CD4-positive, alpha-beta memory T cell (primary cell): Measurements from ENCODE around the gene RHOBTB3. TPM values are rescaled to one million over a fixed set of nuclear protein-coding genes. Genes with fewer than 3 reads are reported as not detected.

ENCODE experiments used
- CTCF ChIA-PET: fragments of 350-600 bp; sonication (Branson Sonifier 250); formaldehyde crosslinking; loops from one replicate; lab custom pipeline; 2021; ENCODE audit warnings: inconsistent platforms; ENCODE audit not compliant: partially characterized antibody; lab: Charles Lee
- POLR2A ChIA-PET: fragments of 350-600 bp; sonication (Branson Sonifier 250); formaldehyde crosslinking; loops from one replicate; lab custom pipeline; 2021; ENCODE audit not compliant: partially characterized antibody; lab: Charles Lee
- DNase-seq, 5 donors: peaks; one replicate each; pipeline versions ENCODE4 v3.0.0 to v3.0.0-alpha.2; 2020 to 2022; ENCODE audit warnings: mixed read lengths in 1 of 5
- H3K27ac ChIP-seq: one replicate; pipeline ENCODE4 v1.7.0; 2013; ENCODE audit warnings: low read depth, low read length
- H3K27me3 ChIP-seq: 2 replicates; pipeline ENCODE4 v1.7.0; 2013; ENCODE audit warnings: mild to moderate bottlenecking, low read length, moderate library complexity; ENCODE audit not compliant: insufficient read depth
- H3K36me3 ChIP-seq: 2 replicates; pipeline ENCODE4 v1.7.0; 2013; ENCODE audit warnings: mild to moderate bottlenecking, low read length, moderate library complexity; ENCODE audit not compliant: insufficient read depth
- H3K4me1 ChIP-seq: 2 replicates; pipeline ENCODE4 v1.7.0; 2013; ENCODE audit warnings: mild to moderate bottlenecking, low read length, moderate library complexity; ENCODE audit not compliant: insufficient read depth
- H3K4me3 ChIP-seq, 2 donors: one replicate each; pipeline ENCODE4 v1.7.0; 2013; ENCODE audit warnings: low read length in 2 of 2, mild to moderate bottlenecking in 1 of 2
- H3K9me3 ChIP-seq, 2 donors: one replicate each; pipeline ENCODE4 v1.7.0; 2013; ENCODE audit warnings: low read length in 2 of 2, control low read depth in 1 of 2; ENCODE audit not compliant: control insufficient read depth in 1 of 2
- H3K27ac Mint-ChIP-seq, 7 donors: one replicate each; pipeline ENCODE4 v1.8.0; 2020 to 2021; ENCODE audit warnings: mixed read lengths in 7 of 7, mild to moderate bottlenecking in 6 of 7, inconsistent platforms in 3 of 7, moderate library complexity in 3 of 7
- H3K27me3 Mint-ChIP-seq, 2 donors: one replicate each; pipeline ENCODE4 v1.8.0; 2020 to 2021; ENCODE audit warnings: mixed read lengths in 2 of 2
- H3K36me3 Mint-ChIP-seq, 2 donors: one replicate each; pipeline ENCODE4 v1.8.0; 2020 to 2021; ENCODE audit warnings: mixed read lengths in 2 of 2, inconsistent platforms in 1 of 2, mild to moderate bottlenecking in 1 of 2
- H3K4me1 Mint-ChIP-seq, 4 donors: one replicate each; pipeline ENCODE4 v1.8.0; 2020 to 2021; ENCODE audit warnings: mixed read lengths in 4 of 4, mild to moderate bottlenecking in 1 of 4
- H3K4me3 Mint-ChIP-seq, 8 donors: one replicate each; pipeline ENCODE4 v1.8.0; 2020 to 2021; ENCODE audit warnings: mixed read lengths in 8 of 8, mild to moderate bottlenecking in 7 of 8, moderate library complexity in 6 of 8, inconsistent platforms in 3 of 8
- H3K9me3 Mint-ChIP-seq, 8 donors: one replicate each; pipeline ENCODE4 v1.8.0; 2020 to 2021; ENCODE audit warnings: mixed read lengths in 8 of 8, mild to moderate bottlenecking in 5 of 8, inconsistent platforms in 3 of 8, moderate library complexity in 1 of 8
- intact Hi-C: fragments of 100-400 bp; cut with micrococcal nuclease; formaldehyde crosslinking; loops from one replicate; pipeline ENCODE4 v1.15.1; 2023
- polyA plus RNA-seq, 2 donors: library from polyadenylated mRNA; unstranded; fragments of 300-500 nt; fragmentation: Illumina TruSeq; gene quantifications; one replicate each; pipeline ENCODE4 v1.2.3, GENCODE V29; 2021
- total RNA-seq, 2 experiments: library from RNA; stranded (reverse); gene quantifications; one replicate each; pipeline ENCODE4 v1.2.3, GENCODE V29; 2021

RHOBTB3 gene
- total and polyA plus RNA-seq, 4 experiments from 2014 or later: 0.32 to 1.8 (median 1.1) TPM

GRCh38 chr5:95838001-95838520, 106.9 kb downstream of the RHOBTB3 start:
- CTCF ChIA-PET: interaction anchor here (0.7 to 24.1 kb wide), 11 partner anchors 8 to 193 kb away, joined by 3 to 902 read pairs (median 6); partner anchors contain the start of genes GLRX and RFESD
- DNase-seq: no peak
- H3K4me1 Mint-ChIP-seq: peaks cover 28 to 62% (median 45%) of the 10 kb centered on the region in 4 donors
- H3K27ac ChIP-seq: no peak overlapping the region
- no peak overlapping the region for H3K4me3 Mint-ChIP-seq
- no peaks in the 10 kb centered on the region for H3K9me3 Mint-ChIP-seq
- H3K4me3 ChIP-seq: no peak overlapping the region
- intact Hi-C loops: no loop called here
- no peaks in the 10 kb centered on the region for H3K36me3 Mint-ChIP-seq
- H3K4me1 ChIP-seq: peaks cover 36% of the 10 kb centered on the region
- no peaks in the 10 kb centered on the region for H3K27me3 Mint-ChIP-seq
- POLR2A ChIA-PET: interaction anchor here (1.3 to 9.4 kb wide), 3 partner anchors 18 to 191 kb away, joined by 4 to 273 read pairs (median 92); partner anchors contain the start of genes GLRX and RFESD
- no peaks in the 10 kb centered on the region for H3K36me3 ChIP-seq
- no peaks in the 10 kb centered on the region for H3K27me3 ChIP-seq
- H3K27ac Mint-ChIP-seq: peak overlapping the region in 5 of 7 donors; percentile 0 to 95 (median 56)
- H3K9me3 ChIP-seq: no peaks in the 10 kb centered on the region

DNA sequence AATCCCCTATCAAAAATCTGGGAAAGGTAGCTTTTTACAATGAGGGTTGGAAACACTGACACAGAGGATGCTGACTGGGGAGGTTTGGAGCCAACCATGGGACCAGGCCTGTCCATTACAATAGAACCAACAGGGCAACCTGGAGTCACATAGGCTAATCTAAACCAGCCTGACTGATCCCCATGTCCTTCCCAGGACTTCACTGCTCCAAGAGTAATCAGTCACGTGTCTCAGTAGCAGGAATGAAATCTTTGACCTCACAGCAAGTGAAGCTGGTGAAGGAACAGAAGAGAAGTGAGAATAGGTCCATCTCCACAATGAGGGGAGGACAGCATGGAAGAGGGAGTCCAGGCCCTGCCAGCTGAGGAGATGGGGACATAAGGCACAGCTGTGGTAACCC, 107.4 kb downstream of the RHOBTB3 start:
- H3K27me3 Mint-ChIP-seq: no peaks in the 10 kb centered on the region
- no peaks in the 10 kb centered on the region for H3K9me3 ChIP-seq
- no peak overlapping the region for H3K27ac ChIP-seq
- H3K9me3 Mint-ChIP-seq: no peaks in the 10 kb centered on the region
- no peaks in the 10 kb centered on the region for H3K27me3 ChIP-seq
- peak overlapping the region in 2 of 7 donors; percentile 23 to 57 for H3K27ac Mint-ChIP-seq
- H3K4me3 ChIP-seq: no peak overlapping the region
- ChIA-PET CTCF (interaction anchor here (0.8 to 24.1 kb wide), 9 partner anchors 8 to 194 kb away, joined by 3 to 902 read pairs (median 7); partner anchors contain the start of genes GLRX and RFESD), POLR2A (interaction anchor here (1.3 to 9.4 kb wide), 4 partner anchors 18 to 191 kb away, joined by 4 to 273 read pairs (median 48); partner anchors contain the start of genes GLRX and RFESD)
- H3K36me3 ChIP-seq: no peaks in the 10 kb centered on the region
- intact Hi-C loops: no loop called here
- peaks cover 32 to 62% (median 46%) of the 10 kb centered on the region in 4 donors for H3K4me1 Mint-ChIP-seq
- DNase-seq: no peak
- H3K36me3 Mint-ChIP-seq: no peaks in the 10 kb centered on the region
- H3K4me1 ChIP-seq: peaks cover 36% of the 10 kb centered on the region
- H3K4me3 Mint-ChIP-seq: no peak overlapping the region

DNA sequence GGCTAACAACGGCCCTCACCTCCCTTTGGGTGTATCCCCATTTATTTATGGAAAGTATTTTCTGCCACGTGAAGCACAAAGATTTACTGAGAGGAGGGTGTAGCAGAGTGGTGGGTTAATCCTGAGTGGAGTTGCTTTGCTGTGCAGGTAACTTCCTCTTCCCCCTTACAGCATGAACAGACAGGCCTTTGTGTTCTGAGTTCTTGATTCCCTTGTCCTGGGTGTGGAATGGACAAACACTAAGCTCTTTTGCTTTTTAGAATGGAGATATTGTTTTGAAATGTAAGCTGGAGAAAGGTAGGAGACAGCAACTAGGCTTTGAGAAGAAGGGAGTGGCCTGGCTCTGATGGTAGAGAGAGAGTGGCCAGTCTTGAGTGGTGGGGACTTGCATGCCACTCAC, 108.5 kb downstream of the RHOBTB3 start:
- intact Hi-C loops: no loop called here
- CTCF ChIA-PET: interaction anchor here (1.3 to 24.1 kb wide), 5 partner anchors 9 to 195 kb away, joined by 4 to 902 read pairs (median 16); partner anchors contain the start of gene RFESD

GRCh38 chr5:95840956-95841705, 110.0 kb downstream of the RHOBTB3 start:
- no peaks in the 10 kb centered on the region for H3K36me3 ChIP-seq
- peaks cover 20 to 47% (median 33%) of the 10 kb centered on the region in 4 donors for H3K4me1 Mint-ChIP-seq
- intact Hi-C loops: no loop called here
- no peaks in the 10 kb centered on the region for H3K36me3 Mint-ChIP-seq
- no peaks in the 10 kb centered on the region for H3K27me3 Mint-ChIP-seq
- ChIA-PET CTCF (interaction anchor here (0.7 to 24.1 kb wide), 8 partner anchors 9 to 196 kb away, joined by 3 to 902 read pairs (median 4); partner anchors contain the start of genes GLRX and RFESD), POLR2A (interaction anchor here (1.0 to 9.4 kb wide), 3 partner anchors 21 to 38 kb away, joined by 3 to 273 read pairs (median 8); partner anchors contain the start of gene GLRX)
- peak overlapping the region in 4 of 7 donors; percentile 18 to 76 (median 46) for H3K27ac Mint-ChIP-seq
- H3K4me1 ChIP-seq: peaks cover 29% of the 10 kb centered on the region
- no peak overlapping the region for H3K4me3 Mint-ChIP-seq
- H3K4me3 ChIP-seq: no peak overlapping the region
- H3K9me3 Mint-ChIP-seq: no peaks in the 10 kb centered on the region
- no peak overlapping the region for H3K27ac ChIP-seq
- no peaks in the 10 kb centered on the region for H3K27me3 ChIP-seq
- no peak for DNase-seq
- no peaks in the 10 kb centered on the region for H3K9me3 ChIP-seq

More for the DNA sequence above, 108.5 kb downstream of the RHOBTB3 start:
- Histone ChIP-seq H3K4me3 (no peak overlapping the region), H3K27ac (no peak overlapping the region), H3K9me3 (no peaks in the 10 kb centered on the region), H3K27me3 (no peaks in the 10 kb centered on the region), H3K4me1 (peaks cover 37% of the 10 kb centered on the region), H3K36me3 (no peaks in the 10 kb centered on the region)
- Mint-ChIP-seq H3K36me3 (no peaks in the 10 kb centered on the region), H3K27me3 (no peaks in the 10 kb centered on the region), H3K4me3 (no peak overlapping the region), H3K4me1 (peaks cover 25 to 58% (median 42%) of the 10 kb centered on the region in 4 donors), H3K9me3 (no peaks in the 10 kb centered on the region), H3K27ac (peak overlapping the region in 5 of 7 donors; percentile 1 to 42 (median 24))
- POLR2A ChIA-PET: interaction anchor here (1.6 to 9.4 kb wide), 2 partner anchors 19 to 58 kb away, joined by 4 to 273 read pairs; partner anchors contain the start of gene GLRX
- DNase-seq: no peak

DNA sequence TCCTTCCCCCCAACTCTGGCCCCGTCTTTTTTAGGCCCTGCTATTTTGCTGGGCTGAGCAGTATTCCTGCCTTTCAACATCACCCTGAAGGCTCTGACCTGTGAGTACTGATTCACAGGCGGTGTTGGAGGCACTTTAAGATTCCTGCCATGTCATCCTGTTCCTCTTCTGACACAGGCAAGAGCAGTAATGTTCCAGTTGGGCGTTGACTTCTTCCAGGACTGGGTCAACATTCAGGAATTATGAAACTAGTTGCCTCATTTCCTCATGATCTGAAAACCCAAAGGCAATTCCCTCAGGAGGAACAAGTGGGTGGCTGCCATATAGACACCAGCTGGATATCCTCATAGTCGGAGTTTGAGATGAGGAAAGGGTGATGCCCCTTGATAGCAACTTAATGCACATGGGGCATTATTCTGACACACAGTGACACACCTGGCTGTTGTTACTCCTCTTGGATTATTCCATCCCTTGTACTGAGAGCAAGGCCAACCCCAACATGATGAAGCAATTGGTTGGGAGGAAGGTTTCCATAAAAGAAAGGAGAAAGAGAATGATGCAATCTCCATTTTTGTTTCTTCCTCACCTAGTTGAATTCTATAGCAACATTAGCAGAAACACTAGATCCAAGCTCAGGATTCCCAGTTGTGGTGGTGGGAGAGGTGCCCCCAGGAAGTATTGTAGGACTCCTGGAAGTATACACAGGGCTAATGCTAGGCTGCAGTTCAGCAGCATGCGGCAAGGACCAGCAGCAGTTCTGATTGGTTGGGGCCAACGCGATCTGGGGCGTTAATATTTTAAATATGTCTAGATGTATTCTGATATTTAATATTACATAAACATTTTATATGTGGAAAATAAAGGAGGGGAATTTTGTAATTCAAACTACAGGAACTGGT, 111.0 kb downstream of the RHOBTB3 start:
- peak overlapping the region in 1 of 8 donors; percentile 78 for H3K4me3 Mint-ChIP-seq
- intact Hi-C loops: no loop called here
- H3K9me3 Mint-ChIP-seq: no peaks in the 10 kb centered on the region
- Histone ChIP-seq H3K36me3 (no peaks in the 10 kb centered on the region), H3K4me3 (no peak overlapping the region), H3K4me1 (peaks cover 20% of the 10 kb centered on the region), H3K27me3 (no peaks in the 10 kb centered on the region), H3K9me3 (no peaks in the 10 kb centered on the region), H3K27ac (no peak overlapping the region)
- CTCF ChIA-PET: interaction anchor here (1.1 to 24.1 kb wide), 8 partner anchors 10 to 198 kb away, joined by 3 to 902 read pairs (median 4); partner anchors contain the start of genes GLRX and RFESD
- POLR2A ChIA-PET: interaction anchor here (1.8 to 9.4 kb wide), 2 partner anchors 22 to 33 kb away, joined by 8 to 273 read pairs; partner anchors contain the start of gene GLRX
- no peaks in the 10 kb centered on the region for H3K36me3 Mint-ChIP-seq
- DNase-seq: no peak
- H3K4me1 Mint-ChIP-seq: peaks cover 18 to 43% (median 26%) of the 10 kb centered on the region in 4 donors
- no peaks in the 10 kb centered on the region for H3K27me3 Mint-ChIP-seq
- peak overlapping the region; percentile 83 to 95 (median 91) for H3K27ac Mint-ChIP-seq

DNA sequence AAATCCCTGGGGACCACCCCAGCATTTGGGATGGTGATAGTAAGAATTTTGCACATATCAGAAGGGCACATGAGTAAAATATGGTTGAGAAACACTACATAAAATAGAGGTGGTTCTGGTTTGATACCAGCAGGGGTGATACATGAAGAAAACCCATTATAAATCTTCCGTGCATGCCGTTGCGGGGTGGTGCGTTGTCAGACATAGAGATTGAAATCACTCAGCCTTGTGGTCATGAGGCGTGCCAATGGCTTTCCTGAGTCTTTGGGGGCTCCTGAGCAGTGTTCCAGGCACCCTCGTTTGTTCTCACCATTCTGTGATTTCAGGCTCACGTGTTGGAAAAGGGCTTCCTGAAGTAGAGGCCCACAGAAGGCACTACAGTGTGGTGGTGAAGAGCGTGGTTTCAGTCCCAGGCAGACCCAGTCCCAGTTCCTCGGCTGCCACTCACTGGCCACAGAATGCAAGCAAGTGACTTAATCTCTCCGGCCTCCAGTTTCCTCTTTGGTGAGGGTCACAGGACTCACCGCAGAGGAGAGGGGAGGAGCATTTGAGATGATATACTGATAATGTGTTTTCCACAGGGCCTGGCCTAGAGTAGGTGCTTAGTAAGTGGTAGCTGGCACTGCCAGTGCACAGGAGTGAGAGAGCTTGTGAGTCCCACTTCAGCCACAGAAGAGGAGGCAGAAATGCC, 111.9 kb downstream of the RHOBTB3 start:
- H3K4me3 Mint-ChIP-seq: peak overlapping the region in 7 of 8 donors; percentile 41 to 78 (median 54)
- CTCF ChIA-PET: interaction anchor here (0.6 to 24.1 kb wide), 27 partner anchors 8 to 285 kb away, joined by 3 to 902 read pairs (median 4); partner anchors contain the start of genes GLRX and RFESD
- no peaks in the 10 kb centered on the region for H3K9me3 Mint-ChIP-seq
- H3K4me3 ChIP-seq: peak overlapping the region in 1 of 2 donors; percentile 11
- peaks cover 20% of the 10 kb centered on the region for H3K4me1 ChIP-seq
- peak overlapping the region; percentile 83 to 95 (median 91) for H3K27ac Mint-ChIP-seq
- H3K9me3 ChIP-seq: no peaks in the 10 kb centered on the region
- intact Hi-C loops: loop anchor here (1.0 kb wide), 5 partner anchors 8 to 199 kb away; partner anchors contain the start of gene GLRX
- H3K27ac ChIP-seq: no peak overlapping the region
- DNase-seq: peak; percentile 49 to 77 (median 52)
- no peaks in the 10 kb centered on the region for H3K27me3 ChIP-seq
- H3K36me3 ChIP-seq: no peaks in the 10 kb centered on the region
- POLR2A ChIA-PET: interaction anchor here (0.7 to 9.4 kb wide), 8 partner anchors 8 to 288 kb away, joined by 3 to 273 read pairs (median 14); partner anchors contain the start of genes ARSK, GLRX, RFESD and SKIC3
- H3K27me3 Mint-ChIP-seq: no peaks in the 10 kb centered on the region
- H3K4me1 Mint-ChIP-seq: peaks cover 18 to 36% (median 25%) of the 10 kb centered on the region in 4 donors
- H3K36me3 Mint-ChIP-seq: no peaks in the 10 kb centered on the region
